ENCODE measurements around the gene PDE1A.

The PDE1A gene

GRCh38 chr2:182426918-182427240 is at the start of gene PDE1A:
Gene PDE1A (minus strand): TSS chr2:182427036.
- DNase-seq: no peak

GRCh38 chr2:182473635-182474034 is 46.8 kb upstream of the PDE1A start:
- no peak for DNase-seq

GRCh38 chr2:182463760-182464159 is 36.9 kb upstream of the PDE1A start:
- DNase-seq: no peak

DNA sequence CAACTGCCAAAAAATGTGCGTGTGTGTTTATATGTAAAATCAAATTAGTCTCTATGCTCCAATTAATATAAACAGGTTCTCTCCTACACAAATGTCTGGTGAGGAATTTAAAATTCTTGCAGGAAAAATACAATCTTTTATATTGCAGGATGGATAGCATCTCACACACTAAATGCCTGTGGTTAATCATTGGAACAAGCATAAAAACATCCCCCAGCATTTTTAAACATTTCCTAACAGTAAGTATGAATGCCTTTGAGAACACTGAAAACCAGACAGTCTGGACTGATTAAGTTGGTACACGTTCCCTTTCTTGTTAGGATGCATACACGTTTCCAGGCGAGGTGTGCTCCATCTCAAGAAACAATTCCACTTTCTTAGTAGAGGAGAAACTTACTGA is 29.9 kb upstream of the PDE1A start:
- no peak for DNase-seq

- DNase-seq: no peak
Measured at GRCh38 chr2:182452456-182452990, 25.7 kb upstream of the PDE1A start.

- no peak for DNase-seq
Measured at GRCh38 chr2:182448371-182448770, 21.5 kb upstream of the PDE1A start.

- no peak for DNase-seq
Measured at GRCh38 chr2:182447863-182448262, 21.0 kb upstream of the PDE1A start.

GRCh38 chr2:182447163-182447562 is 20.3 kb upstream of the PDE1A start:
- no peak for DNase-seq

DNA sequence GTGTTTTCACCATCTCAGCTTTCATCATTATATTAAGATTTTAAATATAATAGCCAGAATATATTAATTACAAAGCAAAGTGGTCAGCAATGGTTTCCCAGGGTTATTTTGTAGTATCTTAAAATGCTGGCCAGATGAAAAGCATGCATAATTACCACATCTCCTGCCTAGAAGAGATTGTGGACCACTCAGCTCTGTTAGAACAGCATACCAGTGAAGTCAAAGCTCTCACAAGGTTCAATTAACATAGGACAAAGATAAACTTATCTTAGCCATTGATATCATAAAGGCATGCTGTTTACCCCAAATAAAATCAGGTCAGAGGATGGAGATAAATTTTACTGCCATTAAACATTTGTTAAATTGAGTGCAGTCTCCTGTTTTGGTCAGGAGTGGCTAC is 19.3 kb upstream of the PDE1A start:
- no peak for DNase-seq

- DNase-seq: no peak
Measured at GRCh38 chr2:182445391-182445965, 18.6 kb upstream of the PDE1A start.

GRCh38 chr2:182444806-182445205 is 18.0 kb upstream of the PDE1A start:
- DNase-seq: no peak

GRCh38 chr2:182444170-182444569 is 17.3 kb upstream of the PDE1A start:
- DNase-seq: no peak

GRCh38 chr2:182436252-182436651 is 9.4 kb upstream of the PDE1A start:
- no peak for DNase-seq

DNA sequence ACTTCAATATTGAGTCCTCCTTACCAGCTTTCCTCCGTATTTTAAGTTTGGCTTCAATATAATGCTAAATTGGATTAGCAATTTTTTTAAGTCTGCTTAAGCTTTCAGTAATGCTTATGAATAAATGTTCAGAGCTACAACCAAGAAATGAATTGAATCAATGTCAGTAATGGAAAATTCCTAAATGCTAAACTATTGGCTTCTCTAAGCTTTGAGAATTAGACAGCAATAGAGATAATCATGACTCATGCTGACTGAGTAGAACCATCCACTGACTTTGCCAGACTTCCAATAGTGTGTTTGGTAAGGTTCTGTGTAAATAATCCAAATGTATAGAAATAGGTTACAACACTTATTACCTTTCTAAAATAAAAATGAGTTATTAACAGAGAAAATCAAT is 8.9 kb upstream of the PDE1A start:
- DNase-seq: no peak

- no peak for DNase-seq
Measured at GRCh38 chr2:182432051-182432450, 5.2 kb upstream of the PDE1A start.

DNA sequence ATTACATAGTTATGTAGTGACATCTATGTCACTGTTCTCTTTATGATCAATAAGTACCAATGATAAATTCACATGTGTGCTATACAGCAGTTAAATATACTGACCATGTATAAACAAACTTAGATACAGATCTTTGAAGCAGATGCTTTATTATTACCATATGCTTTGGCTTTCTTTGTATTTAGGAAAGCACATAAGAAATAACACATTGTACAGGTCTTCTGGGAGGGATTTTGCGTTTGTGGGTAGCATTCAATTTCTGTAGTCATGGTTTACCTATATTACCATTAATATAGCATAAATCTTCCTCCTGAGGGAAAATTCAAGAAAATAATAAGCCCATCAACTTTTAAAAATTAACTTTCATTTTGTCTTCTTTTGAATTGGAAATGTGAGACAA is 1.6 kb upstream of the PDE1A start:
- no peak for DNase-seq

GRCh38 chr2:182426082-182426917 is 536 bp downstream of the PDE1A start:
- no peak for DNase-seq

DNA sequence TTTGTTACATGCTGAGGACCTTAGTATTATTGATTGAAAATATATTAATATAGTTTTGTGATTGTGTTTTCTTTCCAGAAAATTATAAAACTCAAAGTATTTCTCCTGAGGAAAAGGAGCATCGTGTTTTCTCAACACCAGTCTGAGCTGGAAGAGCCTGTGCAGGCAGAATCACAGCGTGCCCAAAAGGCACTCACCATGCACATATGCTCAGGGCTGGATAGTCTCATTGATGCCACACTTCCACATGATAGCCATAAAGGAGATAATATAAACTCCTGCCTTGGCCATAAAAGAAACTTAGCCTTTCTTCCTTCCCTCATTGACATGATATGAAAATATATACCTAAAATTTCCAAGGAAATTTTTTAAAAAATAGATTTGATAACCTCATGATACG is 4.0 kb downstream of the PDE1A start:
- DNase-seq: no peak

DNA sequence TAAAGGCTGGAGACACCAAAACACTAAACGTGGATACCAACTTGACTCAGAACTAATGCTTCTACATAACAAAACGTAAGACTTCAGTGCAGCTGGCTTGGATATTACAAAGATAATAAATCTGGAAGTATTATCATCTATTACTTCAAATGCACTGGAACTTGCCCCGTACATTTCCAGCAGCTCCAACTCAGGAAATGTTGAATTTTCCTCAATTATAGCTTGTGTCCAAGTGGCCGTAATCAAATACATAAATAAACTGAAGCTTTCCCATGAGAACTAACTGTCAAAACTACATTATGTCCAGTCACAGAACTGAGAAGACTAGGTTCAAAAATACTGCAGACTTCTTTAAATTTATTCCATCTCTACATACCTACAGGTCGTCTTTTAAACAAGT is 6.2 kb downstream of the PDE1A start:
- no peak for DNase-seq

DNA sequence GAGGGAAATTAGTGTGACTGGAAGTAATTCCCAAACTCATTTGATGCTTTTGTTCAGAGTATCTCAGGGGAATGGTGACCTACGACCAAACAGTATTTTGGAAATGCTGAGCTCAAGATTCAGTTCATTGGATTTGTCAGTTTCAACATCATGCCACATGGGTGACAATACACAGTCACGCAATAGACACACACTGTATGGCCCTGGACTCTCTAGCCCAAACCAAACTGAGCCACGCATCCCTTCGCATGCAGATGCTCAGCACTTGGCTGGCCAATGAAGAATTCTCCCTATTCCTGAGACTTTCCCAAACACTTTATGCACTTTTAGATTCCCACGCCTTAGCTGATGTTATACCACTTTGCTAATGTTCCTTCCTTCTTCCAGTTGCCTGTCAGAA is 10.0 kb downstream of the PDE1A start:
- DNase-seq: no peak

DNA sequence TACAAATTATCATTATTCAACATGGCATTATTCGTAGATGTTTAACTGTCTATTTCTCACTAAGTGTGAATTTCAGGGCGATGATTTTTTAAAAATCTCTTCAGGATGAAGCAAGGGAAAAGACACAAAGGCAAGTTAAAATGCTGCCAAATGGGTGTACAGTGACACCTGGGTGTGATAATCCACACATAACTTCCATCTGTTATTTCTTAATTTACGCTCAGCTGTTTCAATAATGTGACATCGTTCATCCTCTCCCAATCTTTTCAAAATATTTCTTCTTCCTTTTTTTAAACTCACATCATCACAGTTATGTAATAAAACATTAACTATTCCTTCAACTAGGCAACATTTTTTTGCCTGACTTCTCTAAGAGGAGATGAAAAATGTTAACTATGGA is 10.6 kb downstream of the PDE1A start:
- DNase-seq: no peak

DNA sequence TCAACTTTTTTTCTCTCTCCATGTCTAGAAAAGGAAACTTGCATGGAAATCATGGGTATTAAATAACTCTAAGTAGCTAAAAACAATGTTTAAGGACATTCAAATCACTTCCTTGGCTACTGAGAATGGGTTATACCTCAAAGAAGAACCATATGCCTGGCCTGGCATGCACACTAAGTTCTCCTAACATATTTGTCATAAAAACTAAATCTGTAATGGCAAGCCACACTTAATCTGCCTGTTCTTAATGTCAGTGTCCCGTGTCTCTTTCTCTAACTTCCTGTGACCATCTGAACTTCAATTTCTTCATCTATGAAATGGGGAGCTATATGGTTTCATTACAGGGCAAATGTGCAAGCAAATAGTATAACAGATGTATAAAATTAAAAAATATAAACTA is 11.1 kb downstream of the PDE1A start:
- DNase-seq: no peak

- no peak for DNase-seq
Measured at GRCh38 chr2:182412858-182413257, 14.0 kb downstream of the PDE1A start.

- no peak for DNase-seq
Measured at GRCh38 chr2:182410120-182410519, 16.7 kb downstream of the PDE1A start.

GRCh38 chr2:182406221-182406620 is 20.6 kb downstream of the PDE1A start:
- DNase-seq: no peak

Measured in activated naive CD4-positive, alpha-beta T cell (primary cell).